ENCODE results near the gene MYH14. TPM values are rescaled to one million over a fixed set of nuclear protein-coding genes. Genes with fewer than 3 reads are reported as not detected.

The MYH14 gene
- polyA plus RNA-seq, 1 of the 3 experiments (the other 2 are of a cell fraction), result 0.02 TPM

DNA sequence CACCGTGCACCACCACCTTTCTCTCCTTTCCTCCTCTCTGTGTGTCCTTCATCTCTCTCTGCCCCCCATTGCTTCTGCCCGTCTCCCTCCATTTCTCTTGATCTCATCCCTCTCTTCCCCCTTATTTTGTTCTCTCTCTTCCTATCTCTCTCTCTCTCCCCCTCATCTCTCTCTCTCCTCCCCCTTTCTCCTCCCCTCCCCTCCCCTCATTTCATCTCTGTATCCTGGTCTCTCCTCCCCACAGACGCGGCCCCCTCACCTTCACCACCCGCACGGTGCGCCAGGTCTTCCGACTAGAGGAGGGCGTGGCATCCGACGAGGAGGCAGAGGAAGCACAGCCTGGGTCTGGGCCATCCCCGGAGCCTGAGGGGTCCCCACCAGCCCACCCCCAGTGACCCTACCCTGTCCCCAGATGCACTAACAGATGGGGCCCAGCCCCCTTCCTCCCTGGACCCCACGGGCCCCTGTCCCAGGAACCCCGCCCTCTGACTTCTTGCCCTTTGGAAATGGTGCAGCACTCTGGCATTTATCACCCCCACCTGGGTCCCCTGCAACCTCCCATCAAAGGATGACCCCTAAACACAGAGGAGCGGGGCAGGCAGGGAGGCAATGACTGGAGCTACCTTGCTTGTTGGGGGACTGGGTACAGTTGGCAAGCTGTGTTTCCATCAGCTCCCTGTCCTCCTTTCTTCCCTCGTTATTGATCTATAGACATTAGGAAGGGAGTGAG lies 106.1 kb downstream of the MYH14 start:
- Histone ChIP-seq H3F3A (replicated peaks; ENCODE audit: insufficient read depth) (peaks cover 4% of the 10 kb centered on the region), H3K79me2 (ENCODE audit: insufficient read depth) (no peaks in the 10 kb centered on the region), H3K9me3 (no peaks in the 10 kb centered on the region), H3K4me3 (ENCODE audit: low read depth in 2 of 2, low read length in 1 of 2) (no peak overlapping the region), H3K4me1 (ENCODE audit: control insufficient read depth in 1 of 2, insufficient read depth in 2 of 2, low read depth in 1 of 2, low read length in 1 of 2) (peaks cover 0 to 2% of the 10 kb centered on the region in 2 experiments; a peak in 1 of 4 replicates), H2AFZ (ENCODE audit: low read depth) (no peak overlapping the region), H3K27me3 (ENCODE audit: insufficient read depth) (peaks cover 57% of the 10 kb centered on the region), H3K4me2 (no peak overlapping the region), H4K20me1 (ENCODE audit: insufficient read depth) (no peaks in the 10 kb centered on the region), H3K36me3 (replicated peaks in 1 of 2; ENCODE audit: control insufficient read depth in 1 of 2, insufficient read depth in 2 of 2, low read length in 1 of 2) (no peaks in the 10 kb centered on the region), H3K9ac (no peak overlapping the region), H3K27ac (ENCODE audit: low read depth in 2 of 2, low read length in 1 of 2) (no peak overlapping the region), H3K9me2 (no peaks in the 10 kb centered on the region)
- WGBS (ENCODE audit: low lambda C conversion rate), result 4% methylated on average over 14 of the region's 16 CpGs
- no peak for DNase-seq
- TF ChIP-seq FOXM1 (IDR thresholded peaks at IDR 0.05; ENCODE audit: low read depth) (no peak), TAF1 (IDR thresholded peaks at IDR 0.05; ENCODE audit: borderline replicate concordance, low read depth, low read length) (no peak), POLR2AphosphoS5 (IDR thresholded peaks at IDR 0.05; ENCODE audit: low read depth, low read length) (no peak), FOSL2 (IDR thresholded peaks at IDR 0.05; ENCODE audit: borderline replicate concordance, low read depth) (no peak), GATA2 (CRISPR knock-in tag; IDR thresholded peaks at IDR 0.05) (no peak), FOXJ3 (CRISPR knock-in tag; IDR thresholded peaks at IDR 0.05) (no peak), SIN3A (IDR thresholded peaks at IDR 0.05; ENCODE audit: borderline replicate concordance, low read depth, low read length) (no peak), NRF1 (IDR thresholded peaks at IDR 0.05; ENCODE audit: low read depth, low read length) (no peak), RCOR1 (IDR thresholded peaks at IDR 0.05; ENCODE audit: low read length) (no peak), RXRA (IDR thresholded peaks at IDR 0.05; ENCODE audit: borderline replicate concordance, low read depth) (no peak), CHD2 (IDR thresholded peaks at IDR 0.05; ENCODE audit: low read length, partially characterized antibody) (no peak), MEF2A (IDR thresholded peaks at IDR 0.05; ENCODE audit: borderline replicate concordance, low read depth) (no peak), GABPA (IDR thresholded peaks at IDR 0.05; ENCODE audit: low read depth) (no peak), RFX5 (IDR thresholded peaks at IDR 0.05; ENCODE audit: low read length) (no peak), MXI1 (IDR thresholded peaks at IDR 0.05; ENCODE audit: low read depth, low read length) (no peak), ELF1 (IDR thresholded peaks at IDR 0.05) (no peak)
- TF ChIP-seq, protein P1, sequence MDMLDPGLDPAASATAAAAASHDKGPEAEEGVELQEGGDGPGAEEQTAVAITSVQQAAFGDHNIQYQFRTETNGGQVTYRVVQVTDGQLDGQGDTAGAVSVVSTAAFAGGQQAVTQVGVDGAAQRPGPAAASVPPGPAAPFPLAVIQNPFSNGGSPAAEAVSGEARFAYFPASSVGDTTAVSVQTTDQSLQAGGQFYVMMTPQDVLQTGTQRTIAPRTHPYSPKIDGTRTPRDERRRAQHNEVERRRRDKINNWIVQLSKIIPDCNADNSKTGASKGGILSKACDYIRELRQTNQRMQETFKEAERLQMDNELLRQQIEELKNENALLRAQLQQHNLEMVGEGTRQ (IDR thresholded peaks at IDR 0.05; ENCODE audit: borderline replicate concordance, low read depth, low read length), result no peak
- TF ChIP-seq, protein P2, sequence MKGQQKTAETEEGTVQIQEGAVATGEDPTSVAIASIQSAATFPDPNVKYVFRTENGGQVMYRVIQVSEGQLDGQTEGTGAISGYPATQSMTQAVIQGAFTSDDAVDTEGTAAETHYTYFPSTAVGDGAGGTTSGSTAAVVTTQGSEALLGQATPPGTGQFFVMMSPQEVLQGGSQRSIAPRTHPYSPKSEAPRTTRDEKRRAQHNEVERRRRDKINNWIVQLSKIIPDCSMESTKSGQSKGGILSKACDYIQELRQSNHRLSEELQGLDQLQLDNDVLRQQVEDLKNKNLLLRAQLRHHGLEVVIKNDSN (IDR thresholded peaks at IDR 0.05; ENCODE audit: borderline replicate concordance, low read depth), result no peak
- TF ChIP-seq, protein P3, sequence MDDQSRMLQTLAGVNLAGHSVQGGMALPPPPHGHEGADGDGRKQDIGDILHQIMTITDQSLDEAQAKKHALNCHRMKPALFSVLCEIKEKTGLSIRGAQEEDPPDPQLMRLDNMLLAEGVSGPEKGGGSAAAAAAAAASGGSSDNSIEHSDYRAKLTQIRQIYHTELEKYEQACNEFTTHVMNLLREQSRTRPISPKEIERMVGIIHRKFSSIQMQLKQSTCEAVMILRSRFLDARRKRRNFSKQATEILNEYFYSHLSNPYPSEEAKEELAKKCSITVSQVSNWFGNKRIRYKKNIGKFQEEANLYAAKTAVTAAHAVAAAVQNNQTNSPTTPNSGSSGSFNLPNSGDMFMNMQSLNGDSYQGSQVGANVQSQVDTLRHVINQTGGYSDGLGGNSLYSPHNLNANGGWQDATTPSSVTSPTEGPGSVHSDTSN (IDR thresholded peaks at IDR 0.05), result no peak
- CTCF ChIA-PET, result no interaction called here
- POLR2A ChIA-PET, result no interaction called here

Data from SK-N-SH (cell line).